Left colon (tissue), 2 donors: Measurements from ENCODE around the gene MTRF1L. TPM values are rescaled to one million over a fixed set of nuclear protein-coding genes. Genes with fewer than 3 reads are reported as not detected.

Source experiments
- ATAC-seq: fragments of 200-7000 bp; cut with Tn5 transposase; one replicate; pipeline ENCODE4 v1.9.1; 2020; ENCODE audit warnings: mild to moderate bottlenecking, moderate library complexity
- DNase-seq, 2 donors: peaks; one replicate each; pipeline ENCODE4 v3.0.0-alpha.2; 2020
- intact Hi-C, 2 donors: fragments of 100-400 bp; cut with DNase I in 1 of 2; cut with micrococcal nuclease in 1 of 2; formaldehyde crosslinking; loops; one replicate each; pipeline versions ENCODE4 v1.11.2 to v1.14.0; 2022; cut with DNase I, micrococcal nuclease
- total RNA-seq, 2 donors: library from RNA; stranded (reverse); fragmentation: NEBNext Ultra II Directional; extraction: Animal tissue kit (Norgen Biotek cat#: 25700); gene quantifications; one replicate each; pipeline ENCODE4 v1.2.1, GENCODE V29; 2021
- donor health status: DM: no; HTN: no; CAD: no.
- donor health status: DM: yes; HTN: yes; CAD: no.

Gene MTRF1L
- total RNA-seq, 2 donors from 2014 or later = 18.5 to 25.2 TPM

GRCh38 chr6:152943260-152943897 is 59.1 kb downstream of the MTRF1L start:
- intact Hi-C loops = no loop called here

GRCh38 chr6:152942319-152942869 is 60.1 kb downstream of the MTRF1L start:
- ATAC-seq (no peak), DNase-seq (no peak)
- intact Hi-C loops = no loop called here

More at GRCh38 chr6:152943260-152943897, 59.1 kb downstream of the MTRF1L start:
- ATAC-seq = no peak
- DNase-seq = no peak

GRCh38 chr6:152941746-152942145 is 60.8 kb downstream of the MTRF1L start:
- ATAC-seq (no peak), DNase-seq (no peak)
- intact Hi-C loops = no loop called here

Other genes with a start within 250 kb of the MTRF1L start
- 1 to 10 TPM; 3.7 to 4.5 TPM for gene FBXO5, start 19.7 kb downstream of the MTRF1L start, total RNA-seq
- under 1 TPM; 0.40 to 0.61 TPM for gene RGS17, start 128.6 kb upstream of the MTRF1L start, total RNA-seq